Activated CD4-positive, alpha-beta T cell treated with anti-CD3 and anti-CD28 coated beads, Interleukin-2, amount 10 ng/mL, durations not matched to agents 24 days and 14 days (primary cell): ENCODE results near the gene PARD3. TPM values are rescaled to one million over a fixed set of nuclear protein-coding genes. Genes with fewer than 3 reads are reported as not detected.

Experiments used
- DNase-seq: peaks from one replicate; pipeline ENCODE4 v3.0.0; 2022
- H3K27ac Mint-ChIP-seq: one replicate; pipeline ENCODE4 v1.8.0; 2022; ENCODE audit warnings: mild to moderate bottlenecking, mixed read lengths
- H3K27me3 Mint-ChIP-seq: one replicate; pipeline ENCODE4 v1.8.0; 2022; ENCODE audit warnings: mixed read lengths
- H3K36me3 Mint-ChIP-seq: one replicate; pipeline ENCODE4 v1.8.0; 2022; ENCODE audit warnings: low read depth, mild to moderate bottlenecking, mixed read lengths
- H3K4me1 Mint-ChIP-seq: one replicate; pipeline ENCODE4 v1.8.0; 2021; ENCODE audit warnings: mixed read lengths
- H3K4me3 Mint-ChIP-seq: one replicate; pipeline ENCODE4 v1.8.0; 2022; ENCODE audit warnings: mild to moderate bottlenecking, moderate library complexity, mixed read lengths
- H3K9me3 Mint-ChIP-seq: one replicate; pipeline ENCODE4 v1.8.0; 2021; ENCODE audit warnings: mixed read lengths
- intact Hi-C: fragments of 100-400 bp; cut with micrococcal nuclease; formaldehyde crosslinking; loops from one replicate; pipeline ENCODE4 v1.15.1; 2023
- total RNA-seq: library from RNA; stranded (reverse); gene quantifications from 2 replicates; pipeline ENCODE4 v1.2.3, GENCODE V29; 2022

The PARD3 gene
- total RNA-seq, 1 donor from 2014 or later: 2.9 TPM

DNA sequence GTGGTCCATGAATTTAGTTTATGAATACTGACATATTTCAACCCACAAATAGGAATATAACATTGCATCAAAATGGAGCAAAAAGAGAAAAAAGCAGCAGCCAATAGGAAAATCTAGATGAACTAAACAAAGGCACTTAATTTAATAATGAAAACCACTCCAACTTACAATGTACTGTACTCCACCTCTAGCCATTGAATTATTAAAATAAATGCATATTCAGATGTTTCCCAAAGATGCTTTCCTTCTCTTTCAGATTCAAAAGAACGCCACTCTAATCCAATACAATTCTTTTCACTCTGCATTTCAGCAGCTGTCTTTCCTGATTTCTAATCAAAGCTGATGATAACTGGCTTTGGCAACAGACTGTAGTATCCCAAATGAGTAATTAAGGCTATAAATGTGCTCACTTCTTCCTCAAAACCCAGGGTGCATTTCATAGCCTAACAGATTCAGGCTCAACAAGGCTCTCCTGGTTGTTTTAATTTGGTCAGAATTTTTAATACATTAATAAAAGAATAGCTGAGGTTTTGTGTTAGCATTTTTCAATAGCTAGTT is 577.1 kb downstream of the PARD3 start:
- Mint-ChIP-seq H3K4me1 (no peaks in the 10 kb centered on the region), H3K36me3 (no peaks in the 10 kb centered on the region), H3K9me3 (no peaks in the 10 kb centered on the region), H3K27ac (no peak overlapping the region), H3K4me3 (no peak overlapping the region), H3K27me3 (peaks cover 5% of the 10 kb centered on the region)
- intact Hi-C loops: no loop called here
- DNase-seq: no peak

DNA sequence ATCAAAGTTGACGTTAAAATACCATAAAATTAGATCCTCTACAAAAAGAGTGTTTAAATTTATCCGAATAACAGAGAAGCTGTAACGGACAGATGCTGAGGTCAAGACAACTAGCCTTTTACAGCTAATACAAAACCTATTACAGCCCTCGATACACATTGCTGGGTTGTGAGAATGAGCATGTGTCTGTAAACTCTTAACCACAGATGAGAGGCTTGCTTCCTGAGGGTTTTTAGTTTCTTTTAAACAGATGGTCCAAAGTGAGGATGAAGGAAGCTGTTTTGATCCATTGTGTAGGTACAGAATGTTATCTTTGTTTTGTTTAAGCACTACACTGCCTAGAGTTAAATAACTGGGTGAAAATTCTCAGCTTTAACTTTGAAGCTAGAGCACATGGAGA is 578.2 kb downstream of the PARD3 start:
- Mint-ChIP-seq H3K36me3 (no peaks in the 10 kb centered on the region), H3K9me3 (no peaks in the 10 kb centered on the region), H3K27me3 (peaks cover 5% of the 10 kb centered on the region), H3K4me1 (no peaks in the 10 kb centered on the region), H3K4me3 (no peak overlapping the region), H3K27ac (no peak overlapping the region)
- intact Hi-C loops: no loop called here
- DNase-seq: no peak

DNA sequence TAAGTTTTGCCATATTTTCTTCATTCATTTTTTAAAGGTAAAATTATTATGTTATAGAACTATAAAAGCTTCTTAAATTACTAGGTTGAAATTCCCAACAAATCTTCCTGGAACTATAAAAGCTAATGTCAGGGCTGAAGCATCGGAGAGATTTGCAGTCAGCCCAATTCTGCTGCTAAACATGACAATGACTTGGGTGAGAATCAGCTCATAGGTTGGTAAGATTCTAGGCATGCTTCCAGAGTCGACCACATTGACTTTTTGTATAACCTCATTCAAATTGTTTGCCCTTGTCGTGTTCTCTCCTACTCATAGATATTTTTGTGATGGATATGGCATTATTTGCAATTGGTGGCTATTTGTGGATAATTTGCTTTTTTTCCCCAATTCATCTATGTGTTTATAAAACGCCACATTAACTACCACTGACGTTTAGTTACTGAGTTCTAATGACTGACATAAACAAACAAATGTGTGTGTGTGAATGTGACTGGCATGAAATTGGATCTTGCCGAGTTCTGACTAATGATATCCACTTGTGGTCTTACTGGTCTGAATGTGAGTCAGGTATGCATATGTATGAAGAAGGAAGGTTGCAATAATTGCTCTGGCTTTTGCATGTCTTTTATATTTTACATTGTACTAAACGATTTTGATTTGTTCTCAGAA is 579.8 kb downstream of the PARD3 start:
- intact Hi-C loops: no loop called here
- DNase-seq: no peak
- Mint-ChIP-seq H3K4me3 (no peak overlapping the region), H3K27ac (no peak overlapping the region), H3K4me1 (no peaks in the 10 kb centered on the region), H3K9me3 (no peaks in the 10 kb centered on the region), H3K27me3 (peaks cover 5% of the 10 kb centered on the region), H3K36me3 (no peaks in the 10 kb centered on the region)

DNA sequence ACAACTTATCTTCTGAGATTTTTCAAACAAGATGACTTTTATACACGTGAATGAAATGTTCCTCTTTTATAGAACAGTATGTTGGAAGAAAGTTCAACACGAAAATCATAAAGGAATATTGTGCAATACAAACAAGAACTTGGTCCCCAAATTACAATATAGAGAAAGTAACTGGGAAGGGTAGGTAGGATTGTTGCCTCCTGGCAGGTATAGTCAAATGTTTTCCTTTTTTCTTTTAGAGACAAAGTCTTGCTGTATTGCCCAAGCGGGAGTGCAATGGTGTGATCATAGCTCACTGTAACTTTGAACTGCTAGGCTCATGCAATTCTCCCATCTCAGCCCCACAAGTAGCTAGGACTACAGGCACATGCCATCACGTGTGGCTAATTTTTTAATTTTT is 582.6 kb downstream of the PARD3 start:
- peaks cover 5% of the 10 kb centered on the region for H3K27me3 Mint-ChIP-seq
- H3K9me3 Mint-ChIP-seq: no peaks in the 10 kb centered on the region
- DNase-seq: no peak
- no peak overlapping the region for H3K4me3 Mint-ChIP-seq
- no peak overlapping the region for H3K27ac Mint-ChIP-seq
- H3K36me3 Mint-ChIP-seq: no peaks in the 10 kb centered on the region
- intact Hi-C loops: no loop called here
- no peaks in the 10 kb centered on the region for H3K4me1 Mint-ChIP-seq

DNA sequence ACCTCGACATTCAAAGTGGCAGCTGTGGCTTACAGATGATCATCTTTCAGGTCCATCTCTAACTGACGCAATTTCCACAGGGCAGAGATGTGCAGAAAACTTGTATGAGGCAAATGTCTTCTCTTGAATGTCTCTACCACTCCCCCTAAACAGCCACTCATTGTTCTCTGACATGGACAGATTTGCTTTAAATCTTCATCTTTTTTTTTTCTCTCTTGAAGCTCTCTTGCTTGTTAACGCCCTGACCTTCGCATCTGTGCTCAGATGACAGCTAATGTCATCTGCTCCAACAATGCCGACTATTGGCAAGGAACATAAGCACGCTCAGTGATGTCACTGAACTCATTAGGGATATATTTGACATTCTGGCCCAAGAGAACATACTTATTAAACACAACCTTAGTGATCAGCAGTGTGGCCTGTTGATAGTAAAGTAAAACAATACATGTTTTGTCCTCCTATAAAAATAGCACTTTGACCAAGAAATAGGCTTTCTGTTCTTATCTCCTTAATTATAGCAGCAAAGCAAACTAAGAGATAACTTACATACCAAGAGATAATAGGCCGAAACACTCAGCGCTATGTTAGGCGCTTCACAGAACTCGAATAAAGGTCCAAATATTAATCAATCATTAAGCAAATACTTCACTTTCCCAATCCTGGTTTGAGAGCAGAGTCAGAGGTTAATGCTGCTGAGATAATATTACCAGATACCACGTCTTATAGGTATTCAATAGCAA is 583.5 kb downstream of the PARD3 start:
- intact Hi-C loops: no loop called here
- Mint-ChIP-seq H3K27me3 (peaks cover 5% of the 10 kb centered on the region), H3K4me1 (no peaks in the 10 kb centered on the region), H3K36me3 (no peaks in the 10 kb centered on the region), H3K27ac (no peak overlapping the region), H3K4me3 (no peak overlapping the region), H3K9me3 (no peaks in the 10 kb centered on the region)
- DNase-seq: no peak

DNA sequence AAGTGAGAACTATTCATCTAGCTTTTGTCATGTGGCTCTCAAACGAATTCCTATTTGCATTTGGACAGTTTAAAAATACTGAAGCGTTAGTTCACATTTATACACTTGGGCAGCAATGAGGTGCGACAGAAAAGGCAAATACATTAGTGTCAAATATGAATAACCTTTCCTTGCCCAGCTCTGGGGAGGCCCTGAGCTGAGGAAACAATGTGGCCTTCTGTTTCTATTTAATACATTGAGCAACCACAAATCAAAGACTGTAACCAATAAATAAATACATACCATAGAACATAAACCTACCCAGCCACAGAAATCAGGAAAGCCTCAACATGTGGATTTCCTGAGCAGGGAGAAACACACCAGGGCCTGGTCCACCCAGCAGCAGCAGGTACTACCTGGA is 585.2 kb downstream of the PARD3 start:
- Mint-ChIP-seq H3K4me3 (no peak overlapping the region), H3K4me1 (no peaks in the 10 kb centered on the region), H3K9me3 (no peaks in the 10 kb centered on the region), H3K27ac (no peak overlapping the region), H3K36me3 (no peaks in the 10 kb centered on the region), H3K27me3 (no peaks in the 10 kb centered on the region)
- intact Hi-C loops: no loop called here
- DNase-seq: no peak

DNA sequence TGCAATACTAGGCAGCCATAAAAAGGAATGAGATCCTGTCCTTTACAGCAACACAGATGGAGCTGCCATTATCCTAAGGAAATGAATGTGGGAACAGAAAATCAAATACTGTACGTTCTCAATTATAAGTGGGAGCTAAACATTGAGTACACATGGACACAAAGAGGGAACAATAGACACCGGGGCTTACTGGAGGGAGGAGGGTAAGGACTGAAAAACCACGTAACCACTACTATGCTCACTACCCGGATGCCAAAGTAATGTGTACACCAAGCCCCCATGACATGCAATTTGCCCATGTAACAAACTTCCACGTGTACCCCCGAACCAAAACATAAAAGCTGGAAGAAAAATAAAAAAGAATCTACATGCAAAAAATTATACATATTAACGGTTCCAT is 587.0 kb downstream of the PARD3 start:
- H3K27me3 Mint-ChIP-seq: no peaks in the 10 kb centered on the region

DNA sequence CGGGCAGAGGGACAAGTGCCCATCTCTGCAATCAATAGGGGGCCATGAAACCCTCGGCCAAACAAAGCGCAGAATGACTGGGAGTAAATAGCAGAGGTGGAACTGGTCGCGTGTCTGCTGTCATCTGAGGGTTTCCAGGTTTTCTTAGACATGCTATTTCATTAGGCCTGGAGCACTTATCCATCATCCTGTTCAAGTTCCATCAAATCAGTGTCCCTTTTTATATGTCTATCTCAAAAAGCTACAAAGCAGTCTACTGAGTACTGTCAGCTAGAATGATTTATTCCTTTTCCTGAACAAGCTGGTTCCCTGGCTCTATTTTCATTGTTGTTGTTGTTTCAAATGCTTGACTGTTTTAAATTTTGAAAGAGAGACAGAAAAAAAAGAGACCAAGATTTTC is 590.5 kb downstream of the PARD3 start:
- intact Hi-C loops: no loop called here
- peaks cover 2% of the 10 kb centered on the region for H3K4me1 Mint-ChIP-seq
- no peaks in the 10 kb centered on the region for H3K9me3 Mint-ChIP-seq
- H3K36me3 Mint-ChIP-seq: no peaks in the 10 kb centered on the region
- H3K27me3 Mint-ChIP-seq: no peaks in the 10 kb centered on the region
- H3K4me3 Mint-ChIP-seq: no peak overlapping the region
- DNase-seq: no peak
- no peak overlapping the region for H3K27ac Mint-ChIP-seq

More for the DNA sequence above, 587.0 kb downstream of the PARD3 start:
- H3K36me3 Mint-ChIP-seq: no peaks in the 10 kb centered on the region
- H3K4me1 Mint-ChIP-seq: no peaks in the 10 kb centered on the region
- H3K27ac Mint-ChIP-seq: no peak overlapping the region
- H3K4me3 Mint-ChIP-seq: no peak overlapping the region
- no peaks in the 10 kb centered on the region for H3K9me3 Mint-ChIP-seq
- intact Hi-C loops: no loop called here
- DNase-seq: no peak

DNA sequence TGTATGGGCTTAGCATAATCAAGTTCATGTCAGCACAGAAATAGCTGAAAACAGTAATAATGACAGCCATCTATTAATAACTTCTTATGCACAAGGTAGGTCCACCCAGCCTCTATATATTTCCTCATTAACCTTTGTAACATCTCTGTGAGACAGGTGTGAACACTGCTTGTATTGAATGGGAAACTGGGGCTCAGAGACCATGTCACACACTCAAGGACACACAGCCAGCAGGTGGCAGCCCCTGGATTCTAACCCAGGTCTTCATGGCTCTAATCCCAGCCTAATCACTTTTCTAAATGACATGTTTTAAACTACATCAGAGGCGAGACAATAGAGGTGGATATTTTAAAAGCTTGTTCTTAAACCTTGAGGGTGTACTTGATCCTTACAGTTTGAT is 591.4 kb downstream of the PARD3 start:
- Mint-ChIP-seq H3K27me3 (no peaks in the 10 kb centered on the region), H3K36me3 (no peaks in the 10 kb centered on the region), H3K4me1 (peaks cover 2% of the 10 kb centered on the region), H3K9me3 (no peaks in the 10 kb centered on the region), H3K4me3 (no peak overlapping the region), H3K27ac (no peak overlapping the region)
- intact Hi-C loops: no loop called here
- no peak for DNase-seq

DNA sequence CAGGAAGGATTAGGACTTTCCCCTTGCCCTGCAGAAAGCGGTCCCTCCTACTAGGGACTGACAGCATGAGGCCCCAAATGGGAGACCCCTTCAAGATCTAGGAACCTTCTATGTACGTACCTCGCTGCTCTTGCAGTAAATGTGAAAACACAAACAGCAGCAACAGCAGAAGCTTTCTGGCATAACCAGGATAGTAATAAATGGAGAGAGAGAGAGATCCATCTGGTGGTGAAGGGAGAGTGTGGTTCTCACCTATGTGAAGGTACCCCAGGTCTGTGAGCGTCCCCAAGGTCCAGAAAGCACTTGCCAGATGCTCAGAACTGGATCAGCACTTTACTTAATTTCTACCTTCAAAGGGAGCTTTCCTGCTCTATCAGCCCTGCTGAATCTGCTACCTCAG is 592.7 kb downstream of the PARD3 start:
- DNase-seq: no peak
- H3K27me3 Mint-ChIP-seq: no peaks in the 10 kb centered on the region
- no peaks in the 10 kb centered on the region for H3K9me3 Mint-ChIP-seq
- H3K27ac Mint-ChIP-seq: no peak overlapping the region
- peaks cover 2% of the 10 kb centered on the region for H3K4me1 Mint-ChIP-seq
- H3K36me3 Mint-ChIP-seq: no peaks in the 10 kb centered on the region
- H3K4me3 Mint-ChIP-seq: no peak overlapping the region
- intact Hi-C loops: no loop called here

DNA sequence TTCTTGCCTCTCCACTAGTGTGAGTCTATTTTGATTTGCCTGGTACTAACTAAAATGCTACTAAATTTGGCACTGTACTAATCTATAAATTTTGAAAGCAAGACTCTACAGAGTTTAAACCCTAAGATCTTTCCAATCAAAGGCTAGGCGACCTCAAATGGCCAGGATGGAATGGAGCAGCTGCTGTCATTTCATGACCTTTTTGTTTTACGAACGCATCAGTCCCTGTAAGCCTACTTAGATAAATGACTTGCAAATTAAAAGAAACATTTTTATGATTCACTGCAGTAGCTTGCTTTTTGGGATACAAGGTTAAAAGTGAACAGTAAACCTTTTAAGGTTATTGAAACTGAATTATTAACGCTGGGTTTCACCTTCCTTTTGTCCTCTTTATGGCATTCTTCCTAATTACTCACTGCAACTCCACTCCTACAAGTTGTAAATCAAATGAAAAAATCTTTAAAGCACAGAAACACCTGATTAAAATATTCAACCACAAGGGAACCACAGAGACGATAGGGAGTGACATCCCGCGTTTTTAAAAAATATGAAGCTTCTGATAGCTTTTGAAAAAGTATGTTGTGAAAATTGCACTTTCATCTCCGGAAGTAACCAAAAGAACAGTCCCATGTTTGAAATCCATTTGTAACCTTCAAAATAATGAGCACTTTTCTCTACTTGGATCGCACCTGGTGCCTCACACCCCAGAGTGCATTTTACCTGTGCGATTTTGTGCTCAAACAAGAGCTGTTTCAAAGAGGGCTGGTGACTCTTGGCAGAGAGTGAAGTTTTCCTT is 595.1 kb downstream of the PARD3 start:
- no peaks in the 10 kb centered on the region for H3K9me3 Mint-ChIP-seq
- no peaks in the 10 kb centered on the region for H3K27me3 Mint-ChIP-seq
- DNase-seq: no peak
- intact Hi-C loops: no loop called here
- H3K4me1 Mint-ChIP-seq: peaks cover 2% of the 10 kb centered on the region
- no peak overlapping the region for H3K4me3 Mint-ChIP-seq
- no peak overlapping the region for H3K27ac Mint-ChIP-seq
- no peaks in the 10 kb centered on the region for H3K36me3 Mint-ChIP-seq

DNA sequence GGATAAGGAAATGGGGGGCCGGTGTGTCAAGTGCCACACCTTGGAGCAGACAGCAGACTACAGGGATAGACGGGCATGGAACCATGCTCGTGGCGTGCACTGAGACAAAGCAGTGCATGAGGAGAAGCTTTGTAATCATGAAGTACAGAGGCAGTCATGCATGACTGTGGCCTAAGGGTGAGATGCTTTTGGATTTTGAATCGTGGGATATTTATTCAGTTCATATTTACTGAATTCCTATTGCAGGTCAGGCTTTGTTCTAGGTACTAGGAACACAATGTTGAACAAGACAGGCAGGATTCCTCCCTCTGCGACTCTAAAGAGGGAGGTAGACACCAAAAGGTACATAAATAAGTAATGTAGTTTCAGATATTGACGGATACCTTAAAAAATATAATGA is 597.6 kb downstream of the PARD3 start:
- no peak for DNase-seq
- intact Hi-C loops: no loop called here
- Mint-ChIP-seq H3K4me1 (peaks cover 2% of the 10 kb centered on the region), H3K27me3 (no peaks in the 10 kb centered on the region), H3K27ac (no peak overlapping the region), H3K36me3 (no peaks in the 10 kb centered on the region), H3K4me3 (no peak overlapping the region), H3K9me3 (no peaks in the 10 kb centered on the region)

DNA sequence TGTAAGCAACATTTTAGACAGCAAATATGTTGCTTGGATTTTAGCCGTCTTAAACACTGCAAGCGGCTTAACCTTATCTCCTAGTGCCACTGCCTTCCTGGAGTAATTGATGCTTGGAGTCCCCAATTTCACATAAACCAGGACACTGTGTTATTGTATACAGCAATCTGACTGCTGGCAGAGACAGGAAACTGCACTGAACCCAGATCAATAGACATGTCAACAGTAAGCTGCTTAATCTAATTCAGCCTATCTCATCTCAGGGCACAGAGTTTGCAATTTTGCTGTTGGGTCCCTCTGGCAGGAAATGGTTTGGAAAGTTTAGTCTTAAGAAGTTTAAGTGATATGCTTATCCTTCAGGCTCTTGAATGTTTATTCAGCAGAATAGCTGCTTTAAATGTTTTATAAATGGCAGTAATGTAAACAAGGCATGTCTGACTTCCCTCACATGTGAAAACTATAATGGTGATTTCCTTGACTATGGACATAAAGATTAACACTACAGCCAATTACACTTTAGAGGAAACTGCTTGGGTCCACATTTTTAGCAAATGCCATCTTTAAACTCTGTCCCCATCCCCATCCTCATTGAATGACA is 598.6 kb downstream of the PARD3 start:
- H3K27me3 Mint-ChIP-seq: no peaks in the 10 kb centered on the region
- no peak overlapping the region for H3K4me3 Mint-ChIP-seq
- H3K36me3 Mint-ChIP-seq: no peaks in the 10 kb centered on the region
- intact Hi-C loops: no loop called here
- H3K27ac Mint-ChIP-seq: no peak overlapping the region
- peaks cover 2% of the 10 kb centered on the region for H3K4me1 Mint-ChIP-seq
- H3K9me3 Mint-ChIP-seq: no peaks in the 10 kb centered on the region
- DNase-seq: no peak

DNA sequence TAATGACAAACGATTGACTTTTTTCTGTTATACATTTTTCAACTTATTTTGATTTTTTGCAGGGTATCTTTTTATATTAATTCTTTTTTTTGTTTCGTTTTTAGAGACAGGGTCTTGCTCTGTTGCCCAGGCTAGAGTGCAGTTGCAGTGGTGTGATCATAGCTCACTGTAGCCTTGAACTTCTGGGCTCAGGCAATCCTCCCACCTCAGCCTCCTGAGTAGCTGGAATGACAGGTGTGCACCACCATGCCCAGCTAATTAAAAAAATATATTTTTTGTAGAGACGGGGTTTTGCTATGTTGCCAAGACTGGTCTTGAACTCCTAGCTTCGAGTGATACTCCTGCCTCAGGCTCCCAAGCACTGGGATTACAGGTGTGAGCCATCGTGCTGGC is 601.3 kb downstream of the PARD3 start:
- Mint-ChIP-seq H3K4me1 (no peaks in the 10 kb centered on the region), H3K36me3 (no peaks in the 10 kb centered on the region), H3K9me3 (no peaks in the 10 kb centered on the region), H3K4me3 (no peak overlapping the region), H3K27me3 (no peaks in the 10 kb centered on the region), H3K27ac (no peak overlapping the region)
- intact Hi-C loops: no loop called here
- DNase-seq: no peak
